ENCODE measurements around the gene EGLN2.
"Not testable (repeated sequence)": the region's sequence is repeated elsewhere in the genome, so short reads cannot be mapped to it uniquely, and the experiment has no call there.

GRCh38 chr19:40842997-40843652 lies 44.1 kb downstream of the EGLN2 start:
- TF ChIP-seq CTCF (IDR thresholded peaks at IDR 0.05 in 2 of 3, conservative IDR thresholded peaks at IDR 0.05 in 1 of 3; ENCODE audit: control insufficient read depth in 2 of 3, extremely low read depth in 1 of 3, insufficient read depth in 1 of 3, low read depth in 3 of 3, low read length in 3 of 3); ZSCAN29 (IDR thresholded peaks at IDR 0.05); RAD21 (IDR thresholded peaks at IDR 0.05; ENCODE audit: insufficient read depth, low read depth, low read length); POU2F2 (IDR thresholded peaks at IDR 0.05; ENCODE audit: borderline replicate concordance, low read depth, low read length); POLR2A (IDR thresholded peaks at IDR 0.05; ENCODE audit: low read depth, low read length); ZNF217 (IDR thresholded peaks at IDR 0.05); ZNF622 (IDR thresholded peaks at IDR 0.05); SREBF1 (IDR thresholded peaks at IDR 0.05; ENCODE audit: low read length); SIX5 (IDR thresholded peaks at IDR 0.05; ENCODE audit: low read depth, low read length, severe bottlenecking): not testable (repeated sequence)
